MG63 (cell line): ENCODE results near the gene PXMP2. TPM values are rescaled to one million over a fixed set of nuclear protein-coding genes. Genes with fewer than 3 reads are reported as not detected.
A peak's percentile ranks its signal among the peaks of the same experiment; 100 is the strongest.

Experiments
- DNase-seq: peaks from one replicate; pipeline ENCODE4 v3.0.0-alpha.2; 2020
- H3K27me3 ChIP-seq: fragments of 250-450 bp; sonication (Bioruptor Pico); 2 replicates; pipeline ENCODE4 v1.5.1; 2020; ENCODE audit warnings: mild to moderate bottlenecking, moderate library complexity
- H3K36me3 ChIP-seq: fragments of 250-450 bp; sonication (Bioruptor Pico); 2 replicates; pipeline ENCODE4 v1.5.1; 2020; ENCODE audit warnings: mild to moderate bottlenecking, moderate library complexity
- H3K4me3 ChIP-seq: fragments of 250-450 bp; sonication (Bioruptor Pico); 2 replicates; pipeline ENCODE4 v1.5.1; 2020; ENCODE audit warnings: mild to moderate bottlenecking, moderate library complexity
- H3K9me3 ChIP-seq: fragments of 250-450 bp; sonication (Bioruptor Pico); 2 replicates; pipeline ENCODE4 v1.5.1; 2020; ENCODE audit warnings: mild to moderate bottlenecking, moderate library complexity
- total RNA-seq: library from RNA; depleted of rRNA; stranded (reverse); fragments of >200 nt; shearing (Covaris generic); gene quantifications from 2 replicates; pipeline ENCODE4 v1.2.3, GENCODE V29; 2014; ENCODE audit warnings: low replicate concordance; rRNA removed

PXMP2 gene
- 130 and 145 TPM in 2 replicates for total RNA-seq

DNA sequence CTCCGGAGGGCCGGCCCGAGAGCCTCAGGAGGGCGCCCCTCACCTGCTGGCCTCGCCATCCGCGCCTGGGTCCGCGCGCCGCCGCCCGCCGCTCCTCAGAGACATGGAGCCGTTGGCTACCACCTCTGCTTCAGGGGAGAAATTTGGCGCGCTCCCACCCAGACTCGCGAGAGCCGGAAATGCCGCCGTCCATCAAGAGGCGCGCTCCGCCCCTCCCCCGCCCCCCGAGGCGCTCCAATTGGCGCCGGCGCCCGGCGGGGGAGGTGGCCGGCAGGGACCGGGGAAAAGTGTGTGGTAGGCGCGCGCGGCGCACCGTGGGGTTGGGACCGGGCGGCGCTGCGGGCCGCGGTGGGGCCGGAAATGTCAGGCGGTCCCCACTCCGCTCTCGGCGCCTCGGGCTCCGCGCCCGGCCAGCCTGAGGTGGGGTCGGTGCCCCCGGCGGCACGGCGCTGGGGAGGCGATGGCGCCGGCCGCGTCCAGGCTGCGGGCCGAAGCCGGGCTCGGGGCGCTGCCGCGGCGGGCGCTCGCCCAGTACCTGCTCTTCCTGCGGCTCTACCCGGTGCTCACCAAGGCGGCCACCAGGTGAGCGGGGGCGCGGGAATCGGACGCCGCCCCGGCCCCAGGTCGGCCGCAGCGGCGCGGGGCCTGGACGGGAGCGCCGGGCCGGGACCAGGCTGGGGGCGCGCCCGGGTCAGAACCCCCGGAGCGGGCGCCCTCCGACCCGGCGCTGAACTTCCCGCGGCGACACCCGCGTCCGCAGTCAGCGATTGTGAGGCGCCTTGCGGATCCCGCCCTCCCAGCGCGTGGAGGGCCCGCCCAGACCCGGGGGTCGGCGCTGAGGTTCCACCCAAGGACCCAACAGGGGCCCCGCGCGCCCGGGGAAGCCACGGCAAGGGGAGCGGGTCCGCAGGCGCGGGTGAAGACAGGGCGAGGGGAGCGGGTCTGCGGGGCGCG lies at the start of gene PXMP2, which contains the start of gene POLE:
Gene PXMP2 (plus strand): TSS at position 377 of the 954 bp plus-strand sequence. CDS start 84 bp downstream, at position 461.
Gene POLE (minus strand): TSS at position 132 of the 954 bp plus-strand sequence. CDS start 27 bp downstream, at position 105.
- H3K9me3 ChIP-seq: no peaks in the 10 kb centered on the region
- peak; percentile 97 for DNase-seq
- peak within 1 kb of the TSS; percentile 88 for H3K4me3 ChIP-seq
- no peaks in the 10 kb centered on the region for H3K27me3 ChIP-seq
- H3K36me3 ChIP-seq: peaks cover 38% of the 10 kb centered on the region

DNA sequence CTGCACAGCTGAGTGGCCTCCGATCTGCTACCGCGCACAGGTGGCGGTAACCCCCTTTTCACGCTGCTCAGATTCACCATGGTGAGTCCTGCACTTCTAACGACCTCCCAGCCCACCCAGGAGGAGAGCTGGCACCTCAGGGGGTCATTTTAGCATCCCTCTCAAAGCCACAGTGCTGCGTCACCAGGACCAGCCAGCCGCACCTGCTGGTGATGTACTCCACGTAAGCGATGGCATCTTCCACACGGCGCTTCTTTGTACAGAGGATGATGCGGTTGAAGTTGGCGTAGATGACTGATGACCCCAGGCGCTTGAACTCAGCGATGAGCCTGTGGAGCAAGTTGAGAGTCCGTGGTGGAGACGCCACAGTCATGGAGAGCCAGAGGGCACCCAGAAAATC lies 49.6 kb upstream of the PXMP2 start:
- Histone ChIP-seq H3K36me3 (peaks cover 94% of the 10 kb centered on the region), H3K4me3 (no peak overlapping the region), H3K9me3 (no peaks in the 10 kb centered on the region), H3K27me3 (no peaks in the 10 kb centered on the region)
- no peak for DNase-seq

DNA sequence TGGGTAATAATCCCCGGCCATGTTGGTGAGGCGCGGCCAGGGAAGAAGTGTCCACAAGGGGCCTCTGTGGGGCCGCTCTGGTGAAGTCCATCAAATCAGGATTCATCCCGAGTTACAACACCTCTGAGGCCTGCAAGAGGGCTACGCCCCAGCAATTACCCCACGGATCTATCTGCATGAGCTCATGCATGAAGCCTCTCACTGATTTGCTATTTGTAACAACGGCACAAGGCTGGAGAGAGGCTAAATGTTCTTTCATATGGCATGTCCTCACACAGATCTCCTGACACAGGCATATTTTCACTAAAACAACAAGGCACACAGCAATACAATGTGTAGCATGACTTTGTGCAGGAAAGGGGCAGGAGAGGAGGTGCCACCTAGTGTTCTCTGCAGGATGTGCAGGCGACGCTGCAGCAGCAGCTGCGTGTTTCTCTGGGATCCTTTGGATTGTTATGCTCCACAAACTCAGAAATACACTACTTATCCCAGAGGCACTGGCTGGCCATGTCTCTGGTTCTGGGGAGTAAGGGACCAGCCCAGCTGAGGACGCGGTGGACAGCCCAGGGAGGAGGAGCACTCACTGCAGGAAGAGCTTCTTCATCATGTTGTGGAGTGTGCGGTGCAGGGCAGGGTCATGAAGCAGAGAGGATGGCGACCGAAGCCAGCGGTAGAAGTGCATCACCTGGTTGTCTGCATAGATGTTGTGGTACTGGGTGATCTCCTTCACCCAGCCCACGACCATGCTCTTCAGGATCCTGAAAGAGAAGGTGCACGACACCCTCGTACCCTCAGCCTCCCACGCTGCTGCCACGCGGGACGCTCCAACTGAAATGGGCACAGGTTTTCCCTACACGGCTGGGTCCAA lies 48.6 kb upstream of the PXMP2 start:
- DNase-seq: no peak
- peaks cover 94% of the 10 kb centered on the region for H3K36me3 ChIP-seq
- H3K4me3 ChIP-seq: no peak overlapping the region
- no peaks in the 10 kb centered on the region for H3K9me3 ChIP-seq
- no peaks in the 10 kb centered on the region for H3K27me3 ChIP-seq

DNA sequence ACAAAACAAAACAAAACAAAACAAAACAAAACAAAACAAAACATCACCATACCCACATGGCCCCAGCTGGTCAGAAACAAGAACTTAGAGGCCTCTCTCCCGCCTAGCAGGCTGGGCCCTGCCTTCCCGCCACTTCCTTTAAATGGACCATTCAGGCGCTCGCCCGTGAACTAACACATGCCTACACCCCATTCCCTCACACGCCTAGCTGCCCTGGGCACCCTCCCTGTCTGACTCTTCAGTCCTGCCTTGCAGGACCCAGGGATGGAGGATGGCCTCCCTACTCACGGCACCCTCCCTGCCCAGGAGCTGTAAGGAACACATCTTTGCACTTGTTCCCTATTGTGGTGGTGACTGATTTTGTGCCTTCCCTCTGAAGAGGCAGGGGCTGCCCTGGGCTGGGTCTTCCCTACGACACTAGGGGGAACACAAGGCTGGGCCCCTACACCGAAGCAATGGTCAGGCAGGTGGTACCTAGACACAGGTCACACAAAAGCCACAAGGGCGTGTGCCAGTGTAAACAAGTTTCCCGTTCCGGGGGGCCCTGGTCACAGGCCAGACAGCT lies 47.3 kb upstream of the PXMP2 start:
- H3K9me3 ChIP-seq: no peaks in the 10 kb centered on the region
- no peak for DNase-seq
- no peak overlapping the region for H3K4me3 ChIP-seq
- H3K27me3 ChIP-seq: no peaks in the 10 kb centered on the region
- peaks cover 88% of the 10 kb centered on the region for H3K36me3 ChIP-seq

DNA sequence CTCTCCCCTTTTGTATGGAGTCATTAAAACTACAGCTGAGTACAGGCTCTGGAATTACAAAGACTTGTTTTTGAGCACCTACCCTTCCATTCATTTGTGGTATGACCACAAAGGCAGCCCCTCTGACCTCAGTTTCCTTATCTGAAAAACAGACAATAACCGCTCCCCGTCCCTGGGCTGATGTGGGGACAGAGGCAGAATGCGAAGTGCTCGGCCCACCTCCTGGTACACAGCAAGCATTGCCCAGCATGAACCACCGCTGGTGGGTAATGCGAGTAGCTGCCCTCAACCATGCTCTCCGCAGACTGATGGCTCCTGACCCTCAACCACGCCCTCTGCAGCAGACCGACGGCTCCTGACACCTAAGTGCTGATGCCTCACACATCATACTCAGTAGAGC lies 46.5 kb upstream of the PXMP2 start:
- Histone ChIP-seq H3K36me3 (peaks cover 87% of the 10 kb centered on the region), H3K9me3 (no peaks in the 10 kb centered on the region), H3K27me3 (no peaks in the 10 kb centered on the region), H3K4me3 (no peak overlapping the region)
- no peak for DNase-seq

DNA sequence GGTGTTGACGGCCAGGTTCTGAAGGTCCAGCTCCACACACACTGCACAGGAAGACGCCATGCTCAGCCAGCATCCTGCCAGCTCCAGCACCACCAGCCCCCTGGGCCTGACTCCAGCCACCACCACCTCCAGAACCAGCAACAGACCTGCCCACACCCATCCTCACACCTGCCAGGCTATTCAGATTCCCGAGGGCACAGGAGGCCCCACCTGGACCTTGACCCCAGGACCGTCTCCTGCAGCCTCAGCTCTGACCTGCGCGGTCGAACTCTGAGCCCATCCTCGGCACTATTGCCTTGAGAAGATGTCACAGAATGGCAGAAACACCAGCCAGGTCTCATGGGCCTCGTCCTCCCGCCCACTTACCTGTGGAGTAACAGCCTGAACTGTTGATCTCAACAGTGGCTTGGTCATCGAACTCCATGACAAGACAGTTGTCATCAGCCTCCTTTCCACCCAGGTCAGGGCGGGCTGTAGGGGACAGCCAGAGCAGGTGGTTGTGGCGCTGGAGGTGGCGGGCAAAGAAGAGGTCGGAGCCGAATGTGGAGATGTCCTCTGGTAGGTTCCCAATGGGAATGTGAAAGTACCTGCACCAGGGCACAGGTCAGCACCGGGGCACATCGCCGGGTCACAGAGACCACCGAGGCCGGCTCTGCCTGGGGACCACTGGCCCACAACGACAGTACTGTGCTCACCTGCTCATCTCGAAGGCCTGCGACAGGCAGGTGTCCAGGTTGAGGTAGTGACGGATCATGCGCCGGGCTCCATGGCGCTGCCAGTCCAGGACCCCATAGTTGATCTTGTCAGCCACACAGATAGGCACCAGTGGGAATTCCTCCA lies 45.4 kb upstream of the PXMP2 start:
- Histone ChIP-seq H3K27me3 (no peaks in the 10 kb centered on the region), H3K4me3 (no peak overlapping the region), H3K36me3 (peaks cover 87% of the 10 kb centered on the region), H3K9me3 (no peaks in the 10 kb centered on the region)
- DNase-seq: no peak

DNA sequence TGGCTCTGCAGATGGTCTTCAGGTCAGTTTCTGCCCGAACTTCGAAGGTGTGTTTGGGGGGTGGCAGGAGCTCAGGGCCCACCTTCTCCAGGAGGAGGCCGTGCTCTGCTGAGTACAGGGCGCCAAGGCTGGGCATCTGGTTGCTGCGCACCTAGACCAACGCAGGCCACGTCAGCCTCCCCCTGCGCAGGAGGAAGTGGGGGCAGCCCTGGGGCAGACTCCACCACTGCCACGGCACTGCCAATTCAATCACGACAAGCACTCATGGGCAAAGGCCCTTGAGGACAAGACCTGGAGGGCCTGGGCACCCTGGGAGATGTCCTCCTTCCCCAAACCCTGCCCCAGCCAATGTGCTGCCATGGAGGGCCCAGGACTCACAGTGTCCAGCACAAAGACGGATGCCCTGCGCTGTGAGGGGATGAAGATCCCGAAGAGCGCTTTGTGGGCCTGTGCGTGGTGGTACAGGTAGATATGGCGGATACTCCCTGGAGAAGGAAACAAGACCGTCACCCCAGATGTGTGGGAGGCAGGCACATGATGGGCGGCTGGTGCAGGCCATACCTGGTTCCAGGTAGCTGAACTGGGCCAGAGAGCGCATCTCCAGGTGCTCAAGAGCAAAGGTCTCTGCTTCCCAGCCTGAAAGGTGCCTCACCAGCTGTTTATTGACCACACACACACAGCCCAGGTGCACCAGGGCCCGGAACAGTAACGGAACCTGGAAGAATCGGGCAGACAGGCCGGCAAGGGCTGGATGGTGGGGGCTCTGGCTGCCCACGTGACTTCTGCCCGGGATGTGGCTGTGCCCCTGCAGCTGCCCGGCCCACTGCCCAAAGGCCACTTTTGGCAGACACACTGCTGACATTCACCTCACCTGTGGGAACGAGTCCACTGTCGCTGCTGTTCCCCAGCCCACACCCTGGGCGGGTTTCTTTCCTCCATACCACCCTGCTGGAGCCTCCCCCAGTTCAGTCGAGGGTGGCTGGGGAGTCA lies 44.2 kb upstream of the PXMP2 start:
- DNase-seq: no peak
- Histone ChIP-seq H3K4me3 (no peak overlapping the region), H3K36me3 (peaks cover 87% of the 10 kb centered on the region), H3K27me3 (no peaks in the 10 kb centered on the region), H3K9me3 (no peaks in the 10 kb centered on the region)

DNA sequence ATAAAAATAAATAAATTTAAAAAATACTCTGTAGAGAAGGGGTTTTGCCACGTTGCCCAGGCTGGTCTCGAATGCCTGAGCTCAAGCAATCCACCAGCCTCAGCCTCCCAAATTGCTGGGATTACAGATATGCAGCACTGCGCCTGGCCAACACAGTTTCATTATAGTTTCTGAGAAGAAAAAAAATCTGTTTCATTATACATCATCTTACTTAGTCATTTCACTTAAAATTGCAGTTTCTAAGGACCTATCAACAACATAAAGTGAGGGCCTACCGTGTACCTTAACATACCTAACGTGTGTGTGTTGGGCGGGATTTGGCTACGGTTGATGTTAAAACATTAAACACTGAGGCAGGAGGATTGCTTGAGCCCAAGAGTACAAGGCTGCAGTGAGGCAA lies 40.5 kb upstream of the PXMP2 start:
- DNase-seq: no peak
- Histone ChIP-seq H3K36me3 (peaks cover 86% of the 10 kb centered on the region), H3K27me3 (no peaks in the 10 kb centered on the region)

DNA sequence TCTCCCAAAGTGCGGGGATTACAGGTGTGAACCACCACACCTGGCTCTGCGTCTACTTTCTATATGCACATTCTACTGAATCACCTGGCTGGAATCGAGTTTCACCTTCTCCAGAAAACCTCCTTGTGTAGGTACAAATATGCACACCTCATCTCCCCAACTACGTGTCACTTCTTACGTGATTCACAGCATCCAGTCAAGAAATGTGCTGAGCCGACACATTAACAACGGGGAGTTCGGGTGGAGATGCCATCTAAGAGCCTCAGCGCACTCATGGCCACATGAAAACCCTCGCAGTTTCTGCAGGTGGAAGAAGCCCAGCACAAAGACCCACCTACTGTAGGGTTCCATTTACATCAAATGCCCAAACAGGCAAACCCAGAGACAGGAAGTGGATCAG lies 39.5 kb upstream of the PXMP2 start:
- H3K36me3 ChIP-seq: peaks cover 84% of the 10 kb centered on the region
- H3K9me3 ChIP-seq: no peaks in the 10 kb centered on the region
- no peak overlapping the region for H3K4me3 ChIP-seq
- no peaks in the 10 kb centered on the region for H3K27me3 ChIP-seq
- DNase-seq: no peak

More for the DNA sequence above, 40.5 kb upstream of the PXMP2 start:
- Histone ChIP-seq H3K4me3 (no peak overlapping the region), H3K9me3 (no peaks in the 10 kb centered on the region)

DNA sequence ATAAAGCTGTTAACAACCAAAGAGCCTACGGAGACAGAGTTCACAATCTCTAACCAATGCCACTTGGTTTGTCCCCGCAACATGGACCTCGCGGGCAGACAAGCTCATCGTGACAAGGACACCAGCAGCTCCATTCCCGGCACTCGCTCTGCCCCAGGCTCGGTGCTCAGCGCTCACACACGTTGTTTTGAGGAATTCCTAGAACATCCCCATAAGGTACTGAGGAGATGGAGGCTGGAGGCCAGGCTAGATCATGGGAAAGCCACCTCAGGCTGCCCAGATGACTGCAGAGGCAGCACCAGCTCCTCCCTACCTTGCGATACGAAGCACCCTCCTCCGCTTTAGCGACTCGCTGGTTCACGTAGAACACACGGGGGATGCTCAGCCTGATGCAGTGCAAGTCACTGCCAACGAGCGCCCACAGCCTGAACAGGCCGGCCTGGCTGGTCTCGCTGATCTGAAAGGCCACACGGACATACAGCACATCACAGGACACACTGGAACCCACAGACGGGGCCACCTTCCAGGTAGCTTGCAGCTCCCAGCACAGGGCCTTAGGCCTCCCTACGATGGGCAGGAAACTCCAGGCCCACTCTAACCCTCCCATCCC lies 38.7 kb upstream of the PXMP2 start:
- H3K36me3 ChIP-seq: peaks cover 84% of the 10 kb centered on the region
- H3K27me3 ChIP-seq: no peaks in the 10 kb centered on the region
- H3K4me3 ChIP-seq: no peak overlapping the region
- no peaks in the 10 kb centered on the region for H3K9me3 ChIP-seq
- no peak for DNase-seq

DNA sequence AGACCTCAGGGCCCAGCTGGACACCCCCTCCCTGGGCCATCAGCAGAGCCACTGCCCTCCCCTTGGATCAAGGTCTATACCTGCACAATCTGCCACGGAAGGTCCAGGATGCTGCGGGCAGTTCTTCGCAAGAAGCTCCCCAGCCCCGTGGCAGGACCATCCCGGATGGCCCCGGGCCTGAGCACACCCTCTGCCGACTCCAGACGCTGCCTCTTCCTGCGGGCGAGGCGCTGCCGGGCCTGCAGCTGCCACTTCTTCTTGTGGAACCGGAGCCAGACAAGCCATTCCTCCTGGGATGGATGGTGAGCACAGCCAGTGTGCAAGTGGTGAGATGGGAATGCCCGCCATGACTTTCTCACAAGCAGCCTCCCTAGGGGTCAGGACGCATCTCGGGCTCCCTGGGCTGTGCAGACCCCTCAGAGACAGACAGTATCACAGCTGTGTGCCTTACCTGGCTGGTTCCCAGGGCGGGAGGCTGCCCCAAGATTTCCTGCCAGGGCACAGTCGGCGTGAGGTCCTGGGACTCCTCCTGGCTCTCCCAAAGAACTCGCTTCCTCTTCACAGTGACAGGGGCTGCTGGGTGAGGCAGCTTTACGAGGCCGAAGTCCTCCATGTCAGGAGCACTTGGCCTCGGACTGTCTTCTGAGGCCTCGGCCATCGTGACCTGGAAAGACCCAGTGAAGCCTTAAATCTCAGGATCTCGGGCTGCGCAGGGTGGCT lies 38.0 kb upstream of the PXMP2 start:
- Histone ChIP-seq H3K27me3 (no peaks in the 10 kb centered on the region), H3K9me3 (no peaks in the 10 kb centered on the region), H3K4me3 (no peak overlapping the region), H3K36me3 (peaks cover 82% of the 10 kb centered on the region)
- no peak for DNase-seq

DNA sequence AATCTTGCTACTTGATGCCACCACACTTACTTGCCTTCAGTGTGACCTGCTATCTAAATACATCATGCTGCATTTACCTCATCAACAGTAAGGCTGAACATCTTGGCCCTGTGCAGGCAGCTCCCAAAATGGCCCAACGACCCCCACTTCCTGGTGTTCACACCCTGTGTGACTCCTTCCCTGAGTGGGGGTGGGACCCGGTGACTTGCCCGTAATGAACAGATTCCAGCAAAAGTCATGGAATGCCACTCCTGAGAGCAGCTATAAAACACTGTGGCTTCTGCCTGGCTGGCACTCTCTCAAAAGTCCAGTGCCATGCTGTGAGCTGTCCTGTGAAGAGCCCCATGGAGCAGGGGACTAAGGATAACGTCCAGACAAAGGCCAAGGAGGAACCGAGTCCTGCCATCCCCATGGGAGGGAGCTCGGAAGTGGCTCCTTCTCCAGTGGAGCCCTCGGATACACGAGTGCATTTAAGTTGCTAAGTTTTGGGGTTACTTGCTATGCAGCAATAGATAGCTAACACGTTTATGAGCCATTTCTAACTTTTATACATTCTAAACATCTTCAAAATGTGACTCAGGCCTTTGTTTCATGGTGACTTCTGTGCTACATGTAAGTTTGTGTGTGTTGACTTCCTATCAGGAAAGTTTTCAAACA lies 35.8 kb upstream of the PXMP2 start:
- no peak for DNase-seq
- Histone ChIP-seq H3K9me3 (no peaks in the 10 kb centered on the region), H3K36me3 (peaks cover 92% of the 10 kb centered on the region)

DNA sequence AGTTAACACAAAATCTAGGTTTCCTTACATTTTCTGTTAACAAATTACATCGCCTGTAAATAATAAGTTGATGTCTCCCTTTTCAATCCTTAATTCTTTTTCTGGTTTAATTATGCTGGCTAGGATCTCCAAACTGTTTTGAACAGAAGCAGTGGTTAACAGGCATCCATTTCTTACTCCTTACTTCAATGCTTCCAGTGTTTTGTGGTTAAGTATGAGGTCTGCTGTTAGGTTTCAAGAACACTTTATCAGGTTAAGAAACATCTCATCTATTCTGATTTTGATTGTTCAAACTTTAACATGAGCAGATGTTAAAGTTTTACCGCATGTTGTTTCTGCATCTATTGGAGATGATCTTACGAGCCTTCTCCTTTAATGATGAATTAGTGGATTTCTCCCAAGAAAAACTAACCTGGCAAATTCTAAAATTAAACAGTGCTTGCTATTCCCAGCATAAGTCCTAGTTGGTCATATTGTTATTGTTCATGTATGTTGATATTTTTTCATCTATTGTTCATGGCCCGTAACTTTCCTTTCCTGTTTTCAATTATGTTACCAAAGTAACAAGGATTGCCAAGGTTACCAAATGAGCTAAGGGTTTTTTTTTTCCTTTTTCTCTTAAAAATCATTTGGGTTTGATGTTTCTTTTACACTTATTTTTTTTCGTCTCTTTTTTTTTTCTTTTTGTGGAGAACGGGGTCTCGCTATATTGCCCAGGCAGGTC lies 33.7 kb upstream of the PXMP2 start:
- peaks cover 91% of the 10 kb centered on the region for H3K36me3 ChIP-seq
- no peak for DNase-seq

More for the DNA sequence above, 35.8 kb upstream of the PXMP2 start:
- no peaks in the 10 kb centered on the region for H3K27me3 ChIP-seq
- no peak overlapping the region for H3K4me3 ChIP-seq

More for the DNA sequence above, 33.7 kb upstream of the PXMP2 start:
- Histone ChIP-seq H3K27me3 (no peaks in the 10 kb centered on the region), H3K9me3 (no peaks in the 10 kb centered on the region), H3K4me3 (no peak overlapping the region)
